Testis (tissue), 2 donors: ENCODE measurements around the gene OBSCN.

Experiments
- CTCF ChIP-seq, 3 experiments: fragments of 450-650 bp in 2 of 3; fragments of 200-600 bp in 1 of 3; sonication (generic) in 1 of 3; IDR thresholded peaks; one replicate each; pipeline ENCODE4 v1.5.1; 2016 to 2019; ENCODE audit warnings: antibody characterized with exemption in 3 of 3, mild to moderate bottlenecking in 2 of 3, moderate library complexity in 1 of 3
- POLR2A ChIP-seq: fragments of 450-650 bp; IDR thresholded peaks from one replicate; pipeline ENCODE4 v1.6.1; 2017; ENCODE audit warnings: antibody characterized with exemption, mild to moderate bottlenecking, moderate library complexity

GRCh38 chr1:228258486-228258885, 50.6 kb downstream of the OBSCN start:
- no peak for TF ChIP-seq POLR2A
- no peak for TF ChIP-seq CTCF (IDR thresholded peaks at IDR 0.05)
